ENCODE results near the gene TRMT10A.

GRCh38 chr4:99585516-99585915, 21.7 kb upstream of the TRMT10A start:
- TF ChIP-seq KAT7 (CRISPR knock-in tag; IDR thresholded peaks at IDR 0.05; ENCODE audit: borderline replicate concordance) = no peak
- no peak for TF ChIP-seq SIN3B (IDR thresholded peaks at IDR 0.05; ENCODE audit: low read length)
- no peak for TF ChIP-seq ZNF10 (CRISPR knock-in tag; IDR thresholded peaks at IDR 0.05; ENCODE audit: borderline replicate concordance, low read depth)
- no peak for TF ChIP-seq POLR2A (IDR thresholded peaks at IDR 0.05; ENCODE audit: insufficient read depth in 1 of 2, low read depth in 2 of 2, low read length in 2 of 2)
- TF ChIP-seq POLR2AphosphoS5 (IDR thresholded peaks at IDR 0.05; ENCODE audit: low read depth, low read length) = no peak
- no peak for TF ChIP-seq ZNF143 (CRISPR knock-in tag; IDR thresholded peaks at IDR 0.05)
- no peak for TF ChIP-seq HDAC2 (CRISPR knock-in tag; IDR thresholded peaks at IDR 0.05)
- no peak for TF ChIP-seq HMGXB4 (CRISPR knock-in tag; IDR thresholded peaks at IDR 0.05; ENCODE audit: borderline replicate concordance in 1 of 2, low read depth in 1 of 2)
- no peak for TF ChIP-seq MAZ (IDR thresholded peaks at IDR 0.05; ENCODE audit: borderline replicate concordance, low read depth, low read length)
- no peak for TF ChIP-seq MAZ (CRISPR knock-in tag; IDR thresholded peaks at IDR 0.05; ENCODE audit: low read depth)
- TF ChIP-seq ZSCAN9 (CRISPR knock-in tag; IDR thresholded peaks at IDR 0.05; ENCODE audit: borderline replicate concordance) = no peak

All from HepG2 (cell line).